Coronary artery (tissue), 2 donors: ENCODE data around the gene LONRF3.
A peak's percentile ranks its signal among the peaks of the same experiment; 100 is the strongest.
"Not testable (repeated sequence)": the region's sequence is repeated elsewhere in the genome, so short reads cannot be mapped to it uniquely, and the experiment has no call there.

Experiments used
- DNase-seq: peaks from one replicate; pipeline ENCODE4 v3.0.0-alpha.2; 2017; ENCODE audit warnings: low spot score
- H3K27ac ChIP-seq, 2 donors: fragments of 200-600 bp; sonication (generic); one replicate each; pipeline ENCODE4 v1.5.1; 2016 to 2019
- H3K4me3 ChIP-seq: fragments of 200-600 bp; sonication (generic); 2 replicates; pipeline ENCODE4 v1.5.1; 2016; ENCODE audit warnings: mild to moderate bottlenecking, moderate library complexity
- CTCF ChIP-seq: fragments of 200-600 bp; sonication (generic); IDR thresholded peaks from one replicate; pipeline ENCODE4 v1.5.1; 2019; ENCODE audit warnings: antibody characterized with exemption

The LONRF3 gene

GRCh38 chrX:118983513-118983912 lies 9.1 kb downstream of the LONRF3 start:
- DNase-seq, result no peak
- no peak for TF ChIP-seq CTCF
- Histone ChIP-seq H3K4me3 (no peak overlapping the region), H3K27ac (no peak overlapping the region)

- Histone ChIP-seq H3K4me3 (no peak overlapping the region), H3K27ac (no peak overlapping the region)
- no peak for TF ChIP-seq CTCF
- no peak for DNase-seq
Observed at GRCh38 chrX:118988911-118989310, 14.5 kb downstream of the LONRF3 start.

GRCh38 chrX:118989886-118990285 lies 15.5 kb downstream of the LONRF3 start:
- TF ChIP-seq CTCF, result no peak
- Histone ChIP-seq H3K4me3 (no peak overlapping the region), H3K27ac (no peak overlapping the region)
- DNase-seq, result no peak

GRCh38 chrX:118990512-118991227 lies 16.3 kb downstream of the LONRF3 start:
- TF ChIP-seq CTCF, result no peak
- Histone ChIP-seq H3K4me3 (no peak overlapping the region), H3K27ac (no peak overlapping the region)
- no peak for DNase-seq

GRCh38 chrX:118992441-118993121 lies 18.2 kb downstream of the LONRF3 start:
- H3K4me3 ChIP-seq, H3K27ac ChIP-seq: not testable (repeated sequence)
- DNase-seq, result peak; percentile 46

GRCh38 chrX:119003462-119003861 lies 29.0 kb downstream of the LONRF3 start:
- TF ChIP-seq CTCF, result no peak
- Histone ChIP-seq H3K27ac (no peak overlapping the region), H3K4me3 (no peak overlapping the region)
- DNase-seq, result no peak

- TF ChIP-seq CTCF, result peak; percentile 77
- no peak overlapping the region for H3K4me3 ChIP-seq
- no peak for DNase-seq
- no peak overlapping the region for H3K27ac ChIP-seq
Observed at GRCh38 chrX:119004920-119005524, 30.6 kb downstream of the LONRF3 start.
